Mesodermal cell (in vitro differentiated cells): ENCODE results near the gene ZNF236.

Experiments
- H3K27ac ChIP-seq: 2 replicates; pipeline ENCODE4 v1.7.0; 2013; ENCODE audit warnings: mild to moderate bottlenecking, low read depth, low read length, moderate library complexity; ENCODE audit not compliant: severe bottlenecking
- H3K36me3 ChIP-seq: 2 replicates; pipeline ENCODE4 v1.7.1; 2013; ENCODE audit warnings: mild to moderate bottlenecking, low read length, moderate library complexity; ENCODE audit not compliant: control insufficient read depth, insufficient read depth
- H3K4me1 ChIP-seq: one replicate; pipeline ENCODE4 v1.7.1; 2013; ENCODE audit warnings: mild to moderate bottlenecking, low read length; ENCODE audit not compliant: insufficient read depth, control insufficient read depth, poor library complexity, severe bottlenecking
- H3K4me3 ChIP-seq: 2 replicates; pipeline ENCODE4 v1.7.0; 2013; ENCODE audit warnings: low read length, control low read depth, mild to moderate bottlenecking; ENCODE audit not compliant: insufficient read depth, poor library complexity, severe bottlenecking; ENCODE audit errors: extremely low read depth
- H3K9me3 ChIP-seq: 2 replicates; pipeline ENCODE4 v1.7.1; 2013; ENCODE audit warnings: mild to moderate bottlenecking, low read length, moderate library complexity; ENCODE audit not compliant: control insufficient read depth
- whole genome bisulfite sequencing, 2 experiments: methylation state at CpG; one replicate each; pipeline ENCODE4 v1.1.5; 2013; ENCODE audit warnings: missing lambda C conversion rate in 2 of 2; ENCODE audit not compliant: insufficient coverage in 2 of 2; 5-methylcytosine and 5-hydroxymethylcytosine counted together

Gene ZNF236

GRCh38 chr18:76974386-76974785 lies 152.0 kb downstream of the ZNF236 start:
- Histone ChIP-seq H3K9me3 (no peaks in the 10 kb centered on the region), H3K27ac (no peak overlapping the region), H3K4me3 (no peak overlapping the region), H3K36me3 (peaks cover 5% of the 10 kb centered on the region), H3K4me1 (no peaks in the 10 kb centered on the region)
- WGBS, 2 experiments: 82% methylated on average over 3 of the region's 5 CpGs; no CpG with 5 or more reads in 1 of the 2 experiments

GRCh38 chr18:76975577-76976110 lies 153.3 kb downstream of the ZNF236 start:
- WGBS, 2 experiments: 90 to 94% methylated on average over 14 of the region's 14 CpGs
- H3K27ac ChIP-seq: no peak overlapping the region
- H3K36me3 ChIP-seq: peaks cover 5% of the 10 kb centered on the region
- no peaks in the 10 kb centered on the region for H3K4me1 ChIP-seq
- no peak overlapping the region for H3K4me3 ChIP-seq
- H3K9me3 ChIP-seq: no peaks in the 10 kb centered on the region

GRCh38 chr18:76977108-76977621 lies 154.8 kb downstream of the ZNF236 start:
- H3K4me1 ChIP-seq: no peaks in the 10 kb centered on the region
- H3K36me3 ChIP-seq: peaks cover 5% of the 10 kb centered on the region
- no peak overlapping the region for H3K4me3 ChIP-seq
- H3K27ac ChIP-seq: no peak overlapping the region
- 94 to 95% methylated on average over 10 to 12 of the region's 14 CpGs for WGBS, 2 experiments
- H3K9me3 ChIP-seq: no peaks in the 10 kb centered on the region

GRCh38 chr18:76977684-76978232 lies 155.4 kb downstream of the ZNF236 start:
- Histone ChIP-seq H3K9me3 (no peaks in the 10 kb centered on the region), H3K27ac (no peak overlapping the region), H3K4me1 (no peaks in the 10 kb centered on the region), H3K4me3 (no peak overlapping the region), H3K36me3 (peaks cover 5% of the 10 kb centered on the region)
- WGBS, 2 experiments: 89 to 91% methylated on average over 10 to 11 of the region's 11 CpGs

- H3K4me3 ChIP-seq: no peak overlapping the region
- 88 to 90% methylated on average over 11 to 12 of the region's 14 CpGs for WGBS, 2 experiments
- no peaks in the 10 kb centered on the region for H3K9me3 ChIP-seq
- peaks cover 5% of the 10 kb centered on the region for H3K36me3 ChIP-seq
- H3K27ac ChIP-seq: no peak overlapping the region
- no peaks in the 10 kb centered on the region for H3K4me1 ChIP-seq
These were observed 156.3 kb downstream of the ZNF236 start for GRCh38 chr18:76978616-76979015.

- H3K36me3 ChIP-seq: peaks cover 5% of the 10 kb centered on the region
- H3K9me3 ChIP-seq: no peaks in the 10 kb centered on the region
- no peak overlapping the region for H3K4me3 ChIP-seq
- WGBS, 2 experiments: 95% methylated on average over 27 to 30 of the region's 31 CpGs
- H3K27ac ChIP-seq: no peak overlapping the region
- no peaks in the 10 kb centered on the region for H3K4me1 ChIP-seq
These were observed 156.9 kb downstream of the ZNF236 start for GRCh38 chr18:76979111-76979751.

- Histone ChIP-seq H3K36me3 (peaks cover 5% of the 10 kb centered on the region), H3K4me1 (no peaks in the 10 kb centered on the region), H3K4me3 (no peak overlapping the region), H3K9me3 (no peaks in the 10 kb centered on the region), H3K27ac (no peak overlapping the region)
- WGBS, 2 experiments: 92% methylated on average over 17 of the region's 17 CpGs
These were observed 157.5 kb downstream of the ZNF236 start for GRCh38 chr18:76979906-76980305.

- Histone ChIP-seq H3K9me3 (no peaks in the 10 kb centered on the region), H3K27ac (no peak overlapping the region), H3K36me3 (peaks cover 5% of the 10 kb centered on the region), H3K4me3 (no peak overlapping the region), H3K4me1 (no peaks in the 10 kb centered on the region)
- WGBS, 2 experiments: 73 to 82% methylated on average over 13 to 18 of the region's 23 CpGs
These were observed 158.5 kb downstream of the ZNF236 start for GRCh38 chr18:76980663-76981395.

- Histone ChIP-seq H3K4me3 (no peak overlapping the region), H3K36me3 (peaks cover 5% of the 10 kb centered on the region), H3K4me1 (no peaks in the 10 kb centered on the region), H3K9me3 (no peaks in the 10 kb centered on the region), H3K27ac (no peak overlapping the region)
- 76 to 77% methylated on average over 11 to 13 of the region's 13 CpGs for WGBS, 2 experiments
These were observed 159.1 kb downstream of the ZNF236 start for GRCh38 chr18:76981396-76981968.

GRCh38 chr18:76982038-76982437 lies 159.7 kb downstream of the ZNF236 start:
- Histone ChIP-seq H3K4me3 (no peak overlapping the region), H3K27ac (no peak overlapping the region), H3K9me3 (no peaks in the 10 kb centered on the region), H3K4me1 (no peaks in the 10 kb centered on the region), H3K36me3 (peaks cover 3% of the 10 kb centered on the region)
- WGBS, 2 experiments: 85 to 92% methylated on average over 5 of the region's 5 CpGs
